ENCODE results near the gene ZNF580.
A peak's percentile ranks its signal among the peaks of the same experiment; 100 is the strongest.

Gene ZNF580

DNA sequence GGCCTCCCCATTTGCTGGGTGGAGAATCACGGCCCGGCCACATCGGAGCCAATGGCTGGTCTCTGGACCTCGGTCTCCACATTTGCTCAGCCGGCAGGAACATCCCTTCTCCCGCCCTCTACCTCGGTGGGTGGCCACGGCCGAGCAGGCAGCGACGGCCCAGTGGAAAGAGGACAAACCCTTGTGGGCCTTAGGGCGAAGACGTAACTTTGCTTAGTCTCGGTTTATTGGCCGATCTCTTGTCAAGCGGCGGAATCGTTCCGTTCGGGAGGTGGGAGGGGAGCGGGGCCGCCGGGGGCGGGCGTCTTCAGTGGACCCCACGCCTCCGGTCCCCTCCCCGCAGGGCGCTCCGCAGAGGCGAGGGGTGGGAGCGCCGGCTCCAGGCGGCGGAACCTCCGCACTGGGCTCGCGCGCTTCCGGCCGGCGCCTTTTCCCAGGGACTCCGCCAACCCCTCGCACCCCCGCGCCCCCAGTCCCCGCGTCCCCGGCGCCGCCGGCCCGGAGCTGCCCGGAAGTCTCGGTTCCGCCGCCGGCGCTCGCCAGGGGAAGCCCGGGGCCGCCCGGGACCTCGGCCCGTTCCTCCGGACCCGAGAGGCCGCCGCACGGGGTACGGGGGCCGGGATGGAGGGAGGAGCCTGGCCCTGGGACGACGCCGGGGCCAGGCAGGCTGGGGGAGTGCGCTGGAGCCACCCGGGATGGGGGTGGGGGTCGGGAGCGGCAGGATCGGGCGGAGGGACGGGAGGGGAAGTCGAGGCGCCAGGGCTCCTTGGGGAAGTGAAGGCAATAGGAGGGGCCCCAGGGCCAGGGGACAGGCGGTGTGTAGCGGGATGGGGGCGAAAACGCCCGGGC is at the start of gene ZNF580:
Gene ZNF580, plus strand, starts transcription at position 426 of the 849 bp plus-strand sequence. CDS start 1,507 bp downstream, outside the sequence.
- peak; percentile 25 for DNase-seq (ENCODE audit: low spot score)

DNA sequence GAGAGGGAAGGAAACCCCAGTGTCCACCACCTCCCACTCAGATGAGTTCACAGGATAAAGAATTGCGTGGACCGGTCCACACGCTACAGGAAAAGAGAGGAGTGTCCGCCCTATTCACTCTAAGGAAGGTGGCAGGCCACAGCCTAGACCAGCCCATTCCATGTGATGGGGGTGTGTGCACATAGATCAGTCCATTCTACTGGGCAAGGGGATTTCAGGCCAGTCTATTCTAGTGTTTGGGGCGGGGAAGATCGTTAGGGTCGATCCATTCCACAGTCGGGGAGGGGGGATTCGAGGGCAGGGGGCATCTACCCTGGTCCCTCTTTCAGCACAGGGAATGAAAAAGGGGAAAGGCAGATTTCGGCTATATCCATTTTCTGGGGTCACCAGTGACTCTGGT is 49.2 kb upstream of the ZNF580 start:
- no peak for DNase-seq (ENCODE audit: low spot score)

DNA sequence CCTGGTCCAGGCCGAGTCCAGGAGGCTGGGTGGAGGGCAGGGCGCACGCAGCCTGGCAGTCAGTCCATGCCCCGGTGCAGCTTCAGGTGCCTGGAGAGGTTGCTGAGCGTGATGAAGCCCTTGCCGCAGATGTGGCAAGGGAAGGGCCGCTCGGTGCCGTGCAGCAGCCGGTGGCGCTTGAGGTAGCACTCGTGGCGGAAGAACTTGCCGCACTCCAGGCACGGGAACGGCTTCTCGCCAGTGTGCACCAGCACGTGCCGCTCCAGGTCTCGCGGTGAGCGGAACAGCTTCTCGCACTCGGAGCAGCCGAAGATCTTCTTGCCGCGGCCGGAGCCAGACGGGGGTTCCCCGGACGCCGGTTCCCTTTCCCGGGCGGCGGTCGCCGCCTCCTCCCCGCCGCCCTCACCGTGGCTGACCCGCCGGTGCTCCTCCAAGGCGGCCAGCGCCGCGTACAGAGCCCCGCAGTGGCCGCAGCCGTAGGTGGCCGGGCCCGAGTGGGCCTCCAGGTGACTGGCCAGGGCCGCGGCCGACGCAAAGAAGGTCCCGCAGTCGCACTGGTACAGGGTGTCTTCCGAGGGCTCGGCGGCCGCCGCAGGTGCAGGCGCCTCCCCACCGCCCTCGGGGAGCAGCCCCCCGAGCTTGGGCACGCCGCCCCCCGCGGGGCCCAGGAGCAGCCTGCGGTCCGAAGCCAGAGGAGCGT is 48.3 kb upstream of the ZNF580 start:
- no peak for DNase-seq (ENCODE audit: low spot score)

DNA sequence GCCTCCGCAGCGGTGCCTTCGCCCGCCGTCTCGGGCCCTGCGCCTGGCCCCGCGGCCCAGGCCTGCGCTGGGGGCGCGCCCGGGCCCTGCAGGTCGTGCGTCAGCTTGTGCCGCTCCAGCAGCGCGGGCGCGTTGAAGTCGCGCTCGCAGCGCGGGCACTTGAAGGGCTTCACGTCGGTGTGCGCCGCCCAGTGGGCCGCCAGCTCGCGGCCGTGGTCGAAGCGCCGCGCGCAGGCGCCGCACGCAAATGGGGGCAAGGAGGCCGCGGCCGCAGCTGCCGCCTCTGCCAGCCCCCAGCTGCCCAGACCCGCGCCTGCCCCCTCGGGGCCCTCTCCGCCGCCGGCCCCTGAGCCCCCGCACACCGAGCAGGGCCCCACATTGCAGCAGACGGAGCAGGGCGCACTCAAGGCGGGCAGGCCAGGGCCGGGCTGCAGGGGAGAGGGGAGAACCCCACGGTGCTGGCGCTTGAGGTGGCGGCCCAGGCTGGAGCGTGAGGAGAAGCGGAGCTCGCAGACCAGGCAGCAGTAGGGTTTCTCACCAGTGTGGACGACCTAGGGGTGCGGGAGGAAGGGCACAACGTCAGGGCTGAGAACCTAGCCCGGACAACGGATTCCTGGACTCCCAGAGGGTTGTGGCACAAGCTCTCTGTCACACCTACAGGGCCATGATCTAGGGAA is 47.6 kb upstream of the ZNF580 start:
- DNase-seq (ENCODE audit: low spot score), result no peak

DNA sequence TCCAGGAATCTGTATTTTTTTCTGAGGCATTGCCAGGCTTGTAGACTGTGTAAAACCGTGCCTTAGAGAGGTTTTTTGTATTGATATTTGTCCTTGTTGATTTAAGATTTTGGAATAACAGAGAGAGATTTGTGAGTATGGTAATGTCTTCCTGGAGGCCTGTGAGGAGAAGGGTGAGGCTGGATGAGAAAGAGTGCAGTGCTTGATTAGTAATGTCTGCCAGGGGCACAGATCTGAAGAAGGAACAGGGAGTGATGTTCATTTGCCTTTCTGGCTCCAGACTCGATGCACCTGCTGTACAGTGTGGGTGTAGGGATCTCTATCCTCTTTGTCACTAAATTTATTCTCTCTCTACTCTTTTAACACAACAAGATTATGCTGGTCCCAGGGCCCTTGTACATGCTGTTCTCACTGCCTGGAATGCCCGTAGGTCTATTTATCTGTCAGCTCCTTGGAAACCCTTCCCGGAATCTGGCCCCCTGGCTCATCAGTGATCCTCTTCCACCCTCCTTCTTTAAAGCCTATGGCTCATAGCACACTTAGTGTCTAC is 45.7 kb upstream of the ZNF580 start:
- no peak for DNase-seq (ENCODE audit: low spot score)

- no peak for DNase-seq (ENCODE audit: low spot score)
Observed at GRCh38 chr19:55596304-55596703, 44.5 kb upstream of the ZNF580 start.

DNA sequence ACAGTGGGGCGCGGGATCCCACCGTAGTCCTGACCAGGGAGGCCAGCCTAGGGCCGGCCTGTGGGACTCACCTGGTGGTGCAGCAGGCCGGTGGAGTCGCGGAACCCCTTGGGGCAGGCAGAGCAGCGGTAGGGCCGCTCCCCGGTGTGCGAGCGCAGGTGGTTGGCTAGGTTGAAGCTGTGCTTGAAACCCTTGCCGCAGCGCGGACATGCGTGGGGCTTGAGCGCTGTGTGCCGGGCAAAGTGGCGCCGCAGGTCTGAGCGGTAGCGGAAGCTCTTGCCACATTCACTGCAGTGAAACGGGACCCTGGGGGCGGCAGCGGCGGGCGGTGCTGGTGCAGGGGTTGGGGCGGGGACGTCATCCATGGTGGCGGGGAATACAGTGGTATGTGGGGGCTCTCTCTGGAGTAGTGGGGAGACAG is 43.3 kb upstream of the ZNF580 start:
- DNase-seq (ENCODE audit: low spot score), result no peak

GRCh38 chr19:55598034-55598433 is 42.8 kb upstream of the ZNF580 start:
- DNase-seq (ENCODE audit: low spot score), result no peak

GRCh38 chr19:55598719-55599467 is 41.9 kb upstream of the ZNF580 start:
- DNase-seq (ENCODE audit: low spot score), result peak; percentile 97

GRCh38 chr19:55599468-55599841 is 41.3 kb upstream of the ZNF580 start, which contains the start of gene FIZ1:
FIZ1 (minus strand) TSS chr19:55599517; CDS start chr19:55597865, 1,652 bp downstream.
- peak; percentile 95 for DNase-seq (ENCODE audit: low spot score)

DNA sequence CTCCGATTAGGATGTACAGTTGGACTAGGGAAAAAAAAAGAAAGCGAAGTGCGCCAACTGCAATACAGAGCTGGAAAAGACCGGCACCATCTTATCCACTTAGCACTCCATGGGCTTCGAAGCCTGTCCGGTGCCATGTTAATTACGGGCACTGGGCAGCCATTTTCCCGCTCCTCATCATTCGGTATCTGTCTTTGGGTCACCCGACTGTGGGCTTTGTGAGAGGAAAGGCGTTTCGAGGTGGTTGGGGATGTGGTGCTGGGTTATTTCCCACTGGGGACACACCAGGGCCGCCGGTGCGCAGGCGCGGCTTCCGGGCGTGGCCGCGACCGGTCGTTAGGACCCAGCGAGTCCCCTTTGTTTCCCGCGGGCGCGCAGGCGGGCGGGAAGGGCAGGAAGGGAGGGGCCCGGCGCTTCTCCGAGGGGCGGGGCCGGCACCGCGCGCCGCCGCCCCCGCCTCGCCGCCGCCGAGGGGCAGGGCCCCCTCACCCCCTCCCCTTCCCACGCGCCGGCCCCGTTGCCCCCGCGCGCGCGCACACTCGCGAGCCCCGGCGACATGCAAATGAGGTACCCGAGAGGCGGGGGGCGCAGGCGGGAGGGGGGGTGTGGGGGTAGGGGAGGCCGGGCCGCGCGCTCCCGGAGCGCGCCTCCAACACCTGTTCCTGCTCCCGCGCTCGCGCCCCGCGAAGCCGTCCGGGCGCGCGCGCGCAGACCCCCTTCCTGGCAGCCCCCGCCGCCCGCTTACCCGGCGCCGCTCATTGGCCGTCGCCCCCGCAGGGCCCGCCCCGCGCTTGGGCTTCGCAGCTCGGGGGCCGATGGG is 40.8 kb upstream of the ZNF580 start, which contains the start of gene ZNF524:
Gene ZNF524, plus strand, starts transcription at position 447 of the 820 bp plus-strand sequence. CDS start 1,825 bp downstream, outside the sequence.
- DNase-seq (ENCODE audit: low spot score), result no peak

DNA sequence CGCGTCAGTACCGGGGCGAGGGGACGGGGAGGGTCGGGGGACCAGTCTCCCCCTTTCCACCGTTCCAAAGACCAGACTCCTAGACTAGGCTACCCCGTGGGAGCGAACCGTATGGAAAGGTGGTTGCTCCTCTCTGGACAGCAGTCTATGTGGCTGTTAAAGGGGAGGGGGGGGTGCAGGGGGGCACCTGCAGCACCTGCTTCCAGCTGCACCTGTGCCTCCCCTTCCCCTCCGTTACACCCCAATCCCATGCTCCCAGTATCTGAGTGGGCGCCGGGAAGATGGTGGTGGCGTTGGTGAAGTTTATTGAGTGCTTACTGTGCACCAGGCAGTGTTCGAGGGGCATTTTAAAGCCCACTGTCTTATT is 40.2 kb upstream of the ZNF580 start:
- DNase-seq (ENCODE audit: low spot score), result no peak

- DNase-seq (ENCODE audit: low spot score), result peak; percentile 15
Observed at GRCh38 chr19:55601084-55601483, 39.7 kb upstream of the ZNF580 start.

DNA sequence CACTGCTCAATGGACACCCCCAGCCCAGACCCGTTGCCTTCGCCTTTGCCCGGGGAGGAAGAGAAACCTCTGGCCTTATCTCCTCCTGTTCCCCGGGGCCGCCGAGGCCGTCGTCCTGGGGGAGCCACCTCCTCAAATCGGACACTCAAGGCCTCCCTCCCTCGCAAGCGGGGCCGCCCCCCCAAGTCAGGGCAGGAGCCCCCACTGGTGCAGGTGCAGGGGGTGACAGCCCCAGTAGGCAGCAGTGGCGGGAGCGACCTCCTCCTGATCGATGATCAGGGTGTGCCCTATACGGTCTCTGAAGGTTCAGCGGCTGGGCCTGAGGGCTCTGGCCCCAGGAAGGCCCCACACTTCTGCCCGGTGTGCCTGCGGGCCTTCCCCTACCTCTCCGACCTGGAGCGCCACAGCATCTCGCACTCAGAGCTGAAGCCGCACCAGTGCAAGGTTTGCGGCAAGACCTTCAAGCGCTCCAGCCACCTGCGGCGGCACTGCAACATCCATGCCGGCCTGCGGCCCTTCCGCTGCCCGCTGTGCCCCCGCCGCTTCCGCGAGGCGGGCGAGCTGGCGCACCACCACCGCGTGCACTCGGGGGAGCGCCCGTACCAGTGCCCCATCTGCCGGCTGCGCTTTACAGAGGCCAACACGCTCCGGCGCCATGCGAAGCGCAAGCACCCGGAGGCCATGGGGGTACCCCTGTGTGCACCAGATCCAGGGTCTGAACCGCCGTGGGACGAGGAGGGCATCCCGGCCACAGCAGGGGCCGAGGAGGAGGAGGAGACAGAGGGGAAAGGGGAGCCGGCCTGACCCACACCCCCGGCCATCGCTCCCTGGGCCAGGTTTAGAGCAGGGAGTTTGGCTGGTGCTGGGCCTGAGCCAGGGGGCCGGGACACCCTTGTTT is 38.4 kb upstream of the ZNF580 start:
- DNase-seq (ENCODE audit: low spot score), result no peak

GRCh38 chr19:55603115-55603514 is 37.7 kb upstream of the ZNF580 start:
- DNase-seq (ENCODE audit: low spot score), result no peak

- peak; percentile 21 for DNase-seq (ENCODE audit: low spot score)
Observed at GRCh38 chr19:55603581-55604292, 37.1 kb upstream of the ZNF580 start.

- peak; percentile 85 for DNase-seq (ENCODE audit: low spot score)
Observed at GRCh38 chr19:55605207-55605636, 35.6 kb upstream of the ZNF580 start.

GRCh38 chr19:55605637-55606470 is 34.9 kb upstream of the ZNF580 start, which contains the start of gene ZNF865:
ZNF865 (plus strand) TSS chr19:55605647; CDS start chr19:55613619, 7,972 bp downstream.
- peak; percentile 55 for DNase-seq (ENCODE audit: low spot score)

Measured in hematopoietic multipotent progenitor cell treated with erythropoietin and hydrocortisone succinate and interleukin-3 and kit ligand, for 17 days (in vitro differentiated cells).